G401.6 (cell line): ENCODE results near the gene PHF14.
"Not testable (repeated sequence)": the region's sequence is repeated elsewhere in the genome, so short reads cannot be mapped to it uniquely, and the experiment has no call there.

Experiments used
- FAIRE-seq: peaks from 2 replicates; lab custom pipeline; 2012; peaks lifted over from hg19 to GRCh38; lab: Jason Lieb, UNC

Gene PHF14

GRCh38 chr7:10973061-10973941, at the start of gene PHF14:
Gene PHF14 (plus strand): TSS chr7:10973872. CDS start chr7:10974324, 452 bp downstream.
- FAIRE-seq, result peak; percentile 100

GRCh38 chr7:10924370-10924769, 49.3 kb upstream of the PHF14 start:
- no peak for FAIRE-seq

- peak; percentile 3 for FAIRE-seq
Observed at GRCh38 chr7:10928203-10928602, 45.5 kb upstream of the PHF14 start.

GRCh38 chr7:10930551-10930950, 43.1 kb upstream of the PHF14 start:
- FAIRE-seq, result no peak

GRCh38 chr7:10931161-10931560, 42.5 kb upstream of the PHF14 start:
- no peak for FAIRE-seq

GRCh38 chr7:10934292-10934691, 39.4 kb upstream of the PHF14 start:
- FAIRE-seq, result no peak

- FAIRE-seq, result peak; percentile 51
Observed at GRCh38 chr7:10939237-10939910, 34.3 kb upstream of the PHF14 start.

- peak; percentile 90 for FAIRE-seq
Observed at GRCh38 chr7:10939911-10940703, 33.6 kb upstream of the PHF14 start.

- no peak for FAIRE-seq
Observed at GRCh38 chr7:10940704-10941355, 32.8 kb upstream of the PHF14 start.

- no peak for FAIRE-seq
Observed at GRCh38 chr7:10950494-10950893, 23.2 kb upstream of the PHF14 start.

- not testable (repeated sequence) for FAIRE-seq
Observed at GRCh38 chr7:10950974-10951578, 22.6 kb upstream of the PHF14 start.

GRCh38 chr7:10952588-10952987, 21.1 kb upstream of the PHF14 start:
- FAIRE-seq, result no peak

GRCh38 chr7:10953078-10953750, 20.5 kb upstream of the PHF14 start:
- FAIRE-seq, result not testable (repeated sequence)

- no peak for FAIRE-seq
Observed at GRCh38 chr7:10956528-10956927, 17.1 kb upstream of the PHF14 start.

GRCh38 chr7:10960242-10960641, 13.4 kb upstream of the PHF14 start:
- FAIRE-seq, result not testable (repeated sequence)

- not testable (repeated sequence) for FAIRE-seq
Observed at GRCh38 chr7:10965016-10965415, 8.7 kb upstream of the PHF14 start.

- FAIRE-seq, result peak; percentile 37
Observed at GRCh38 chr7:10972174-10972573, 1.5 kb upstream of the PHF14 start.

GRCh38 chr7:10973942-10974911, 555 bp downstream of the PHF14 start:
- no peak for FAIRE-seq

GRCh38 chr7:10977113-10977512, 3.4 kb downstream of the PHF14 start:
- FAIRE-seq, result peak; percentile 57

GRCh38 chr7:10981317-10981716, 7.6 kb downstream of the PHF14 start:
- no peak for FAIRE-seq
